Suppressor macrophage treated with lipopolysaccharide for 4 hours (primary cell): ENCODE data around the gene SLC25A24.
A peak's percentile ranks its signal among the peaks of the same experiment; 100 is the strongest.
"Not testable (repeated sequence)": the region's sequence is repeated elsewhere in the genome, so short reads cannot be mapped to it uniquely, and the experiment has no call there.

ENCODE experiments used
- DNase-seq: peaks from one replicate; pipeline ENCODE4 v3.0.0-alpha.2; 2020

SLC25A24 gene

DNA sequence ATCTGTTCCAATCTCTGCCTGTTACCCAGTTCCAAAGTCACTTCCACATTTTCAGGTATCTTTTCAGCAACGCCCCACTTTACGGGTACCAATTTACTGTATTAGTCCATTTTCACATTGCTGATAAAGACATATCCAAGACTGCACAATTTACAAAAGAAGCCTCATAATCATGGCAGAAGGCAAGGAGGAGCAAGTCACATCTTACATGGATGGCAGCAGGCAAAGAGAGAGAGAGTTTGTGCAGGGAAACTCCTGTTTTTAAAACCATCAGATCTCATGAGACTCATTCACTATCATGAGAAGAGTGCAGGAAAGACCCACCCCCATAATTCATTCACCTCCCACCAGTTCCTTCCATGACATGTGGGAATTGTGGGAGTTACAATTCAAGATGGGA is 67.0 kb downstream of the SLC25A24 start:
- not testable (repeated sequence) for DNase-seq

GRCh38 chr1:108132367-108132766 is 67.8 kb downstream of the SLC25A24 start:
- DNase-seq, result not testable (repeated sequence)

- not testable (repeated sequence) for DNase-seq
These were observed 68.9 kb downstream of the SLC25A24 start for GRCh38 chr1:108131281-108131680.

DNA sequence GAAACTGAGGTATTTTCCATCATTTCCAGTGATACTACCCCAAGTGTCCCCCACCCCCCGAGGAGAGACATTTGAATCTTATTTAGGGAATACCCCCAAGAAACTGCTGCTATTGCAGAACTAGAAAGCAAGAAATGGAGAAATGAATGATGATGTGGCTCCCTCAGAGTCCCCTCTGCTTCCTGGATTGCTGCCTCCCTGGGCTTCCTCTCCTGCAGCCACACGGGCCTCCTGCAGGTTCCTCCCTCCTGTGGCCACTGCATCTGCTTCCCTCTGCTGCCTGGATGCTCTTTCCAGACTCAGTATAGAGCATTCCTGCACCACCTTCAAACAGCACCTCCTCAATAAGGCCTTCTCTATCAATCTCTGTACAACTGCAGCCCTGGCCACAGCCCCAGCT is 69.3 kb downstream of the SLC25A24 start:
- no peak for DNase-seq

DNA sequence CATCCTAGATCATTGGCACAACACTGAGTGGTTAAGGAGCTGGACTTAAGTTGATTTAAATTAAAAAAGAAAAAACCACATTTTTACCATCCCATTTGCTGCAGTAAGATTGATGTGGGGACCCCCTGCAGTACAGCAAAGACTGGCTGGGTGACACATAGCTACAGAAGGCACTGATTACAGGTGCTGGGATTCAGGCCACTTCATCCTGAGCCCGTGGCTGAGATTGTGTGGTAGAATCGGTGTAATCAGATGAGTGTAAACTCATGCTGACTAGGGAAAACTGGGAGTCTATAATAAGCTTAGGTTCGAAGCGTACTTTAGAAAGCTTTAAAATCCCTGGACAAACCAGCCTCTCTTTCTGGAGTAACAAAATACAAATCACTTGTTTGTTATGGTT is 70.1 kb downstream of the SLC25A24 start:
- no peak for DNase-seq

GRCh38 chr1:108125312-108126138 is 74.6 kb downstream of the SLC25A24 start:
- peak; percentile 84 for DNase-seq

DNA sequence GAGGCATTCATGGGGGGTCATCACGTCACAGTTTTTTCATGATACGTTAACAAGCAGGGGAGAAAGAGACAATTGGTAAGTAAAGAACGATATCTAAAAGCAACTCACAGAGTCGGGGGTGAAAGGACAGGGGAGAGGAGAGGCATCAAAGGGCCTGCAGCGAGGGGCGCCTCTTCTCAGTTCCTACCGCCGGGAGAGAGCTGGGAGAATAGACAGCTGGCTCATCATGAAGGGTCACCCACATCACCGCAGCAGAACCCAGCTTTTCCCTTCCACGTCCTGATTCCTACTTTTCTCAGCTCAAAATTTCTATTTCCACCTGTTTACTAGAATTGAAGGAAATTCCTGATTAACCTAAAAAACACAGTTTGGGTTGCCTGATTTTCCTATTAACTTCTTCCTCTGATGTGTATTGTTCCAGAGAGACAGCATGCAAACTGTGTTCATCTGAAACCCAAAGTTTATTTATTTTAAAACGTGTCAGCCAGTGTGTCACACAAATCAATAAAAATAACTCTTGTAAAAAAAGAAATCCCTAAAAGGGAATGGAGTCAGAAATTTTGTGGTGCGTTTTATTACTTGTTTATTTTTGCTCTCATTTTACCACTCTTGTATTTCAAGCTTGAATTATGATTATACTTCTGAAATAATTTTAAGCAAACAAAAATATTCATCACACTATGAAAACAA is 75.4 kb downstream of the SLC25A24 start:
- no peak for DNase-seq

GRCh38 chr1:108124023-108124422 is 76.1 kb downstream of the SLC25A24 start:
- DNase-seq, result no peak

GRCh38 chr1:108121358-108122143 is 78.6 kb downstream of the SLC25A24 start:
- no peak for DNase-seq

DNA sequence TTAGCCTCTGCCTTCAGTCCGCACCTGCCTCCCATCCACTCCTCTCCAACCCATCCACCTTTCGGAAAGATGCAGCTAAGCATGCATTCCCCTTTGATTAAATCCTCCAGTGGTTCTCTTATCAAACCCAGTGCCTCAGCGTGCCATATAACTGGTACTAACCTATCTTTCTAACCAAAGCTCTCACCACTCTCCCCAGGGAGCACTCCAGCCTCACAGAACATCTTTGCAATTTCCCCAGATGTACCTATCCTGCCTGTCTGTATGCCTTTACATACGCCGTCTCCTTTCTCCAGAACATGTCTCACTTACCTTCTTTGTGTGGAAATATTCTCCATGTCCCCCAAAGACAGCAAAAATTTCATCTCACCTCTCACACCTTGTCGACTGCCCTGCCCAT is 80.0 kb downstream of the SLC25A24 start:
- DNase-seq, result no peak

- no peak for DNase-seq
These were observed 80.6 kb downstream of the SLC25A24 start for GRCh38 chr1:108119500-108119899.

- DNase-seq, result peak; percentile 75
These were observed 81.9 kb downstream of the SLC25A24 start for GRCh38 chr1:108117945-108118902.

- DNase-seq, result no peak
These were observed 82.9 kb downstream of the SLC25A24 start for GRCh38 chr1:108117237-108117636.

- DNase-seq, result peak; percentile 17
These were observed 86.0 kb downstream of the SLC25A24 start for GRCh38 chr1:108114033-108114599.

DNA sequence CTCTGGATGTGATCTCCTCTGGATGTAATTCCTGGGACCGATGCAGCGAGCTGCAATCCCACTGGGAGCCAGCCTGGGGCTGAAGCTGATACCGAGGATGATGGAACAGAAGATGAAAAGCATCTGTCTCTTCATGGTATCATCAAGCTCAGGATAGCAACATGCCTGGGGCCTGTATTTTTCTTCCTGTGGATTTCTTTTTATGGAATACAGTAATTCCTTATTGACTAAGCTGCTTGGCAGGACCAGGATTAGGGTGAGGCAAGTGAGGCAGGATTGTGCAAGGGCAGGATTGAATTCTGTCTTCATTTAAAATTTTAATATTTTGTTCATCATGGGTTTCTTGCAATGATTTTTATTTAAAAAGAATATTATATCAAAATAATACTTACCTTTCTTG is 86.6 kb downstream of the SLC25A24 start:
- DNase-seq, result no peak

GRCh38 chr1:108109295-108109973 is 90.7 kb downstream of the SLC25A24 start:
- no peak for DNase-seq

DNA sequence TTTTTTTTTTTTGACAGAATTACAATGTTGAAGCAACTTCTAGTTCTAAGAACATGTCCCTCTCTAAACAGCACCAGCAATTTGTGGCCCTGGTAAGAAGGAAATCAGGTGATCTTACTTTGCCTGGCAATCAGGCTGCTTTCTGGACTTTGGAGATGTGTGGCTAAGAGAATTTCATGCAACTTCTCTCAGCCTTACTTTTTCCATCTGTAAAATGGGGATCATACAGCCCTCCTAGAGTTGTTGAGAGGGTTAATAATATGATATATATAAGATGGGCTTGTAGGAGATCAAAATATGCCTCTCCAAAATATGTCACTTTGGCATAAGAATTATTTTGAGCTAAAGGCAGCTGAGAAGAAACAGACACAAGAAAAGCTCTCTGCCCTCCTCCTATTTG is 92.0 kb downstream of the SLC25A24 start:
- no peak for DNase-seq

DNA sequence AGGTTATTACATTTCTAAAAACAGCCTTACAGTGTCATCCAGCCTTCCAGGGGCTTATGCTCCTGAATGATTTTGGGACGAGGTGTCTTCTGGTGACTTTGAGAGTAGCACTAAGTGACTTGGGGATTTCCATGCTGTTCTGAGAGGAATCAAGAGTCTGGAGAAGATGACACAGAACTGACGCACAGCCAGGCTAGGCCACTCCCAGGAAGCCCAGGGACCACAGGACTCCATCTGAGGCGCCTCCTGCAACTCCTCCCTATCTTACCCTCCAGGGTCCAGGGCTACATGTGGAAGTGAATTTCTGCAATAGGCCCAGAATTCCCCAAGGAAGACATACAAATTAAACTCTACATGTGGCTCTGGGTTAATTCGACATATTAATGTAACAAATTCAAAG is 92.5 kb downstream of the SLC25A24 start:
- DNase-seq, result peak; percentile 92

DNA sequence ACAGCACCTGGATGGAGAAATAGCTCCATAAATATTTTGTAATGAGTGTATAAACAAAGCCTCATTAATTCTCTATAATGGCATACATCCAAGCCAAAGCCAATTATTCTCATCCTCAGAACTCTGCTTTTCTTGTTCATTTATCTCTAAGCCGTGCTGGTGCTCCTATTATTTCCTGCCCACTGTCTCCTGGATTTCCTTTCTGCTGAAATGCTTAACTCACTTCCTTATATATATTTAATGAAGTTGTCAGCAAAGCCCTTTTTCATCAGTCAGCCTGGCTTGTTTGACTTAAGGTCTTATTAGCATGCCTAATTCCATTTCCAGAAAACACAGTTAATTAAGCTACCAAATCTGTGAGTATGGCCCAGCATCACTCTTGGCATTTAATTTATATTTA is 93.4 kb downstream of the SLC25A24 start:
- peak; percentile 23 for DNase-seq

DNA sequence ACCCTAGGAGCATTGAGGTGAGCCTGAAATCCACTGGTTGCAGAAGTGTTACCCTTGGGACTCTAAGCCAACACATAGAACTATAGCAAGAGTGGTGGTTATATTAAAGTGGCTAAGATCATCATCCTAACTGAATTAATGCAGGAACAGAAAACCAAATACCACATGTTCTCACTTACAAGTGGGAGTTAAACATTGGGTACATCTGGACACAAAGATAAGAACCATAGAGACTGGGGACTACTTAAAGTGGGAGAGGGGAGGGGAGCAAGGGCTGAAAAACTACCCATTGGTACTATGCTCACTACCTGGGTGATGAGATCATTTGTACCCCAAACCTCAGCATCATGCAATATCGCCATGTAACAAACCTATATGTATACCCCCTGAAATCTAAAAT is 100.0 kb downstream of the SLC25A24 start:
- DNase-seq, result no peak

- DNase-seq, result no peak
These were observed 103.1 kb downstream of the SLC25A24 start for GRCh38 chr1:108097018-108097417.
